Measurements from ENCODE around the gene CHKA.

DNA sequence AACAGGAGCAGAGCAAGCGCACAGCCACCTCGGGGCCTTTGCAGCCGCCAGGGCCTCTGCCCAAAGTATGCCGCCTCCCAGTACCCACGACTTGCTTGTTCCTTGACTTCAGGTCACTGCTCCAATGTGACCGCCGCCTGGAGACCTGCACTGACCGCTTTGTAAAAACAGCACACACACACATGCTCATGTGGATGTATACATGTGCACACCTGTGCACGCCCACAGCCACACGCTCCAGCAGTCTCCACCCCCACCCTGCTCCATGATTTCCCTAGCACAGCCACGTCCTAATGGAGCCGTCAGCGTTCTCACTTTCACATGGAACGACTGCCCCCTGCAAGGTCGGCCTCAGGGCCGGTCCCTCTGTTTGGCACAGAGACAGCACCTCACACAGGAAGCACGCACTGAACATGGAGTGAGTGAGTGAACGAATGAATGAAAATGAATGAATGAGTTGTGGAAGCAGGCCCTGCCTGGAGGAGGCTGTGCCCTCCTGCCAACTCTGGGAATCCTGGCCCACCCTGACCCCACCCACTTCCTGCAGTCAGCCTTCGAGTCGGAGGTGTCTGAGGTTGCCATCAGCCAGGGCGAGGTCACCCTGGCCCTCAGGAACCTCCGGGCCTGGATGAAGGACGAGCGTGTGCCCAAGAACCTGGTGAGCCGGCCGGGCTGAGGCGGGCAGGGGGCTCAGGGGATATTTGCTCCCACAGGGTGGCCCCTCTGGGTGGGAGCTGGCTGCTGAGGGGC, 103.0 kb downstream of the CHKA start:
- TF ChIP-seq, protein P1, sequence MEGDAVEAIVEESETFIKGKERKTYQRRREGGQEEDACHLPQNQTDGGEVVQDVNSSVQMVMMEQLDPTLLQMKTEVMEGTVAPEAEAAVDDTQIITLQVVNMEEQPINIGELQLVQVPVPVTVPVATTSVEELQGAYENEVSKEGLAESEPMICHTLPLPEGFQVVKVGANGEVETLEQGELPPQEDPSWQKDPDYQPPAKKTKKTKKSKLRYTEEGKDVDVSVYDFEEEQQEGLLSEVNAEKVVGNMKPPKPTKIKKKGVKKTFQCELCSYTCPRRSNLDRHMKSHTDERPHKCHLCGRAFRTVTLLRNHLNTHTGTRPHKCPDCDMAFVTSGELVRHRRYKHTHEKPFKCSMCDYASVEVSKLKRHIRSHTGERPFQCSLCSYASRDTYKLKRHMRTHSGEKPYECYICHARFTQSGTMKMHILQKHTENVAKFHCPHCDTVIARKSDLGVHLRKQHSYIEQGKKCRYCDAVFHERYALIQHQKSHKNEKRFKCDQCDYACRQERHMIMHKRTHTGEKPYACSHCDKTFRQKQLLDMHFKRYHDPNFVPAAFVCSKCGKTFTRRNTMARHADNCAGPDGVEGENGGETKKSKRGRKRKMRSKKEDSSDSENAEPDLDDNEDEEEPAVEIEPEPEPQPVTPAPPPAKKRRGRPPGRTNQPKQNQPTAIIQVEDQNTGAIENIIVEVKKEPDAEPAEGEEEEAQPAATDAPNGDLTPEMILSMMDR (IDR thresholded peaks at IDR 0.05; ENCODE audit: borderline replicate concordance, extremely low read depth, low read length, poor library complexity, severe bottlenecking): no peak
- TF ChIP-seq EZH2 (IDR thresholded peaks at IDR 0.05; ENCODE audit: borderline replicate concordance, low read depth, low read length, severe bottlenecking): no peak

Data from DND-41 (cell line).